Common myeloid progenitor, CD34-positive (primary cell): ENCODE results near the gene CYTH2.

ENCODE experiments used
- CTCF ChIA-PET: fragments of 350-600 bp; sonication (Branson Sonifier 250); formaldehyde crosslinking; loops from one replicate; lab custom pipeline; 2021; ENCODE audit warnings: antibody characterized with exemption; lab: Charles Lee
- POLR2A ChIA-PET: fragments of 350-600 bp; sonication (Branson Sonifier 250); formaldehyde crosslinking; loops from one replicate; lab custom pipeline; 2021; ENCODE audit warnings: antibody characterized with exemption; lab: Charles Lee
- DNase-seq, 3 donors: peaks; one replicate each; pipeline versions ENCODE4 v3.0.0 to v3.0.0-alpha.2; 2013
- H3K27ac ChIP-seq, 2 experiments: 1 replicate in 1 of 2; 2 replicates in 1 of 2; pipeline ENCODE4 v1.7.0; 2013; ENCODE audit warnings: inconsistent platforms in 2 of 2, low read length in 2 of 2, mild to moderate bottlenecking in 2 of 2, low read depth in 1 of 2, moderate library complexity in 1 of 2; ENCODE audit not compliant: severe bottlenecking in 2 of 2, insufficient read depth in 1 of 2, poor library complexity in 1 of 2
- H3K27me3 ChIP-seq, 5 experiments: replicated peaks in 2 of 5; 1 replicate in 3 of 5; 2 replicates in 2 of 5; pipeline versions ENCODE4 v1.6.1 to v1.7.0; 2013; ENCODE audit warnings: low read length in 4 of 5, mild to moderate bottlenecking in 2 of 5, moderate library complexity in 2 of 5, inconsistent platforms in 1 of 5; ENCODE audit not compliant: insufficient read depth in 5 of 5, control insufficient read depth in 4 of 5
- H3K36me3 ChIP-seq, 4 experiments: 1 replicate in 2 of 4; 2 replicates in 2 of 4; pipeline versions ENCODE4 v1.6.1 to v1.7.0; 2013; ENCODE audit warnings: low read length in 3 of 4, control low read depth in 1 of 4, mild to moderate bottlenecking in 1 of 4; ENCODE audit not compliant: control insufficient read depth in 4 of 4, insufficient read depth in 4 of 4
- H3K4me1 ChIP-seq, 4 experiments: 1 replicate in 3 of 4; 2 replicates in 1 of 4; pipeline versions ENCODE4 v1.6.1 to v1.7.1; 2013; ENCODE audit warnings: low read length in 3 of 4, mild to moderate bottlenecking in 3 of 4, control low read depth in 1 of 4, inconsistent platforms in 1 of 4, moderate library complexity in 1 of 4; ENCODE audit not compliant: control insufficient read depth in 4 of 4, insufficient read depth in 4 of 4; ENCODE audit errors: control extremely low read depth in 1 of 4
- H3K4me3 ChIP-seq, 7 experiments: 1 replicate in 4 of 7; 2 replicates in 3 of 7; pipeline versions ENCODE4 v1.5.1 to v1.7.0; 2013; ENCODE audit warnings: mild to moderate bottlenecking in 7 of 7, low read length in 6 of 7, moderate library complexity in 6 of 7, inconsistent platforms in 2 of 7, low read depth in 2 of 7, control low read depth in 1 of 7; ENCODE audit not compliant: insufficient read depth in 4 of 7, control insufficient read depth in 1 of 7; ENCODE audit errors: extremely low read depth in 1 of 7
- H3K9me3 ChIP-seq, 5 experiments: 1 replicate in 4 of 5; 2 replicates in 1 of 5; pipeline versions ENCODE4 v1.6.1 to v1.7.1; 2013; ENCODE audit warnings: low read length in 4 of 5, mild to moderate bottlenecking in 2 of 5, inconsistent platforms in 1 of 5, low read depth in 1 of 5, moderate library complexity in 1 of 5; ENCODE audit not compliant: control insufficient read depth in 4 of 5, insufficient read depth in 2 of 5; ENCODE audit errors: control extremely low read depth in 1 of 5
- WGBS: methylation state at CpG from one replicate; pipeline ENCODE4 v1.1.5; 2013; ENCODE audit not compliant: insufficient coverage; 5-methylcytosine and 5-hydroxymethylcytosine counted together

The CYTH2 gene

GRCh38 chr19:48445256-48445605 is 23.9 kb upstream of the CYTH2 start:
- peak; percentile 50 to 85 (median 76) for DNase-seq
- ChIA-PET POLR2A (interaction anchor here (0.5 kb wide), 1 partner anchor 15 kb away, joined by 3 read pairs; no protein-coding TSS in a partner anchor), CTCF (interaction anchor here (0.8 to 1.4 kb wide), 4 partner anchors 16 to 54 kb away, joined by 3 to 4 read pairs (median 3); partner anchors contain the start of gene KDELR1)
- H3K9me3 ChIP-seq: no peaks in the 10 kb centered on the region
- peaks cover 3 to 31% (median 28%) of the 10 kb centered on the region in 4 experiments for H3K4me1 ChIP-seq
- WGBS: 13% methylated on average over 4 of the region's 6 CpGs
- peaks cover 0 to 36% (median 14%) of the 10 kb centered on the region in 5 experiments for H3K27me3 ChIP-seq
- peak overlapping the region in 6 of 7 experiments; percentile 92 to 99 (median 96) for H3K4me3 ChIP-seq
- peaks cover 2 to 26% (median 16%) of the 10 kb centered on the region in 4 experiments for H3K36me3 ChIP-seq
- peak overlapping the region; percentile 74 to 91 for H3K27ac ChIP-seq

GRCh38 chr19:48445606-48446481 is 23.3 kb upstream of the CYTH2 start, which contains the start of gene GRWD1:
Gene GRWD1 (plus strand): TSS chr19:48445983. CDS start chr19:48446006, 23 bp downstream.
- peaks cover 2 to 32% (median 22%) of the 10 kb centered on the region in 4 experiments for H3K36me3 ChIP-seq

GRCh38 chr19:48446579-48446978 is 22.6 kb upstream of the CYTH2 start:
- H3K4me1 ChIP-seq: peaks cover 3 to 31% (median 28%) of the 10 kb centered on the region in 4 experiments
- no peaks in the 10 kb centered on the region for H3K9me3 ChIP-seq
- no peak for DNase-seq
- WGBS: no CpG with 5 or more reads among the region's 7 CpGs
- H3K27me3 ChIP-seq: peaks cover 0 to 32% (median 13%) of the 10 kb centered on the region in 5 experiments
- H3K27ac ChIP-seq: peak overlapping the region; percentile 74 to 91
- POLR2A ChIA-PET: interaction anchor here (0.6 to 1.0 kb wide), 2 partner anchors 49 to 174 kb away, joined by 3 read pairs; no protein-coding TSS in a partner anchor
- CTCF ChIA-PET: interaction anchor here (1.6 kb wide), 2 partner anchors 9 to 43 kb away, joined by 4 to 6 read pairs; partner anchors contain the start of gene KCNJ14
- H3K4me3 ChIP-seq: peak overlapping the region; percentile 91 to 99 (median 96)
- H3K36me3 ChIP-seq: peaks cover 5 to 40% (median 29%) of the 10 kb centered on the region in 4 experiments

More at GRCh38 chr19:48445606-48446481, 23.3 kb upstream of the CYTH2 start, which contains the start of gene GRWD1:
- Histone ChIP-seq H3K4me3 (peak within 1 kb of the TSS; percentile 91 to 99 (median 96)), H3K9me3 (no peaks in the 10 kb centered on the region), H3K4me1 (peaks cover 3 to 31% (median 28%) of the 10 kb centered on the region in 4 experiments), H3K27ac (peak within 1 kb of the TSS; percentile 74 to 91), H3K27me3 (peaks cover 0 to 36% (median 14%) of the 10 kb centered on the region in 5 experiments)
- POLR2A ChIA-PET: interaction anchor here (0.5 to 1.0 kb wide), 3 partner anchors 11 to 127 kb away, joined by 3 to 5 read pairs (median 3); no protein-coding TSS in a partner anchor
- WGBS: under 1% methylated on average over 55 of the region's 61 CpGs
- CTCF ChIA-PET: interaction anchor here (0.8 to 1.6 kb wide), 6 partner anchors 10 to 54 kb away, joined by 3 to 6 read pairs (median 4); partner anchors contain the start of genes KCNJ14 and KDELR1
- peak; percentile 97 to 99 (median 99) for DNase-seq

GRCh38 chr19:48448563-48448962 is 20.6 kb upstream of the CYTH2 start:
- H3K4me1 ChIP-seq: peaks cover 3 to 27% (median 27%) of the 10 kb centered on the region in 4 experiments
- H3K36me3 ChIP-seq: peaks cover 5 to 57% (median 44%) of the 10 kb centered on the region in 4 experiments
- peaks cover 0 to 15% (median 10%) of the 10 kb centered on the region in 5 experiments for H3K27me3 ChIP-seq
- H3K9me3 ChIP-seq: no peaks in the 10 kb centered on the region
- DNase-seq: no peak
- ChIA-PET CTCF (interaction anchor here (1.0 to 1.9 kb wide), 2 partner anchors 19 to 41 kb away, joined by 3 to 5 read pairs; no protein-coding TSS in a partner anchor), POLR2A (no interaction called here)
- no peak overlapping the region for H3K27ac ChIP-seq
- WGBS: 97% methylated on average over 4 of the region's 4 CpGs
- H3K4me3 ChIP-seq: no peak overlapping the region

- no peak for DNase-seq
- 97% methylated on average over 23 of the region's 23 CpGs for WGBS
- peaks cover 5 to 74% (median 54%) of the 10 kb centered on the region in 4 experiments for H3K36me3 ChIP-seq
- no peaks in the 10 kb centered on the region for H3K27me3 ChIP-seq
- H3K4me1 ChIP-seq: peaks cover 0 to 9% (median 8%) of the 10 kb centered on the region in 4 experiments
- no peaks in the 10 kb centered on the region for H3K9me3 ChIP-seq
- no peak overlapping the region for H3K4me3 ChIP-seq
- POLR2A ChIA-PET: no interaction called here
- H3K27ac ChIP-seq: no peak overlapping the region
- CTCF ChIA-PET: no interaction called here
Measured at GRCh38 chr19:48450441-48450840, 18.7 kb upstream of the CYTH2 start.

- no peaks in the 10 kb centered on the region for H3K27me3 ChIP-seq
- no peaks in the 10 kb centered on the region for H3K9me3 ChIP-seq
- peaks cover 0 to 8% (median 7%) of the 10 kb centered on the region in 4 experiments for H3K4me1 ChIP-seq
- ChIA-PET POLR2A (no interaction called here), CTCF (no interaction called here)
- DNase-seq: no peak
- peaks cover 5 to 78% (median 58%) of the 10 kb centered on the region in 4 experiments for H3K36me3 ChIP-seq
- H3K4me3 ChIP-seq: no peak overlapping the region
- H3K27ac ChIP-seq: no peak overlapping the region
- WGBS: 93% methylated on average over 15 of the region's 15 CpGs
Measured at GRCh38 chr19:48450863-48451262, 18.3 kb upstream of the CYTH2 start.
